ENCODE measurements around the gene FUT6.
A peak's percentile ranks its signal among the peaks of the same experiment; 100 is the strongest.

The FUT6 gene

GRCh38 chr19:5827891-5828660 is 11.4 kb downstream of the FUT6 start:
- peak; percentile 82 for DNase-seq

DNA sequence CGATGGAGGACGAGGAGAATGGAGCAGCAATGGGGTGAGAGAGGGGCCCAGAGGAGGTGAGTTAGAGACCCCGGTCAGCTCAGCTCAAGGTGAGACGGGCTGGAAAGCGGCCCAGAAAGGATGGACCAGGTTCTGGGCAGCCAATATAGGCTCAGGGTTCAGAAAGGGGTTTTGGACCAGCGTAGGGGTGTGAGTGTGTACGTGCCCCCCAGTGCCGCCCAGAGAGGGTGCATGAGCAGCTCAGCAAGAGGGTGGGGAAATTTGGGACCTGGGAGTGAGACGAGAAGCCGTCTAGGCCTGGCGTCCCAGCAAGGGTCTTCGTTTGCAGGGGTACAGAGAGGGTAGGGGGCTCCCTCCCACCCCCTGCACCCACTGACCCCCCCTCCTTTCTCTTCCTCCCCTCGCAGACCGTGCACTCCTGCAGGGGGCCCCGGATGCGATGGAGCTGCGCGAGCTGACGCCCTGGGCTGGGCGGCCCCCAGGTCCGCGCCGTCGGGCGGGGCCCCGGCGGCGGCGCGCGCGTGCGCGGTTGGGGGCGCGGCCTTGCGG is 12.1 kb downstream of the FUT6 start:
- no peak for DNase-seq

DNA sequence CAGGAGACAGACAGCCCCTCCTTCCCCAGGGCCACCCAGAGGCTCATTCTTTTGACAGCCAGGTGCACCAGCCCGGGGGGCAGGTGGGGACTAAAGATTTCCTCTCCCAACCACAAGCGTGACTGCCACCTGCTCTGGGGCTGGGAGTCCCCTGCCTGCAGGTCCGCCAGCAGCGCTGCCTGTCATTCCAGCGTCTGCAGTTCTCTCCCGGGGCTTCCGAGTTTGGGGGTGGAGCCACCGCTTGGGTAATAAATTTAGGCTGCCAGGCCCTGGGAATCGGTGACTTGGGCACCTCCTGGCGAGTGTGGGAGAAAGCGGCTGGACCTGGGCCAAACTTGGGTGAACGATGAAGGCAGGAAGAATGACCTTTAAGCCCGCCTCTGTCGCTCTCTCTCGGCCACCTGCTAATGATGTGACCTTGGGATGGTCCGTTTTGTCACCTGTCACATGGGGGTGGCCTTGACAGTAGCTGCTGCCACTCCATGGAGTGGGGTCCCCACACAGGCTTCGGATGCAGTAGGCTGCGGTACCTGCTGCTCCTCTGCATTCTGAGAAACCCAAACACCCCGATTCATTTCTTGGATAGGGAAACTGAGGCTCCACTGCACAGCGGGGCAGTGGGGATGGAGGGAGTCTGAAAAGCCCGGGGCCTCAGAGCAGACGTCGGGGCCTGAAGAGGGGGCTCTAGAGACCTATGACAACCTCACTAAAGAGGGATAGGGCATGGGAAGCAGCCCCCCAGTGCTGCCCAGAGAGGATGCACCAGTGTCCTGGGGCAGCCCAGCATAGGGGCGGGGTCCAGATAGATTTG is 12.8 kb downstream of the FUT6 start:
- DNase-seq = peak; percentile 96

DNA sequence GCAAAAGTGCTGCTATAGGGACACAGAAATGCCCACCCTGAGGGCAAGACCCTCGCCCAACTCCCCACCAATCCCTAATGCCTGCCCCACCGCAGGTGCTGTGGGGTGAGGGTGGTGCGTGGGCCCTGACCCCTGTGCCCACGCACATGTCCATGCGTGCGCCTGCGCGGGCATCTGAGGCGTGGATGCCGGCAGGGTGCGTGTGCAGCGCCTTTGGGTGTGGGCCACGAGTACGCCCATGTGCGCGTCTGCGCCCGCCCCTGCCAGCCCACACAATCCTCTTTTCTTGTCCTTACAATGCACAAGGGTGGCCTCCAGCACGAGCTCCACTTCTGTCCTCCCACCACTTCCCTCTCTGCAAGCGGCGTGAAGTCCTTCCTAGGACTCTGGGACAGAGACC is 14.3 kb downstream of the FUT6 start:
- no peak for DNase-seq

DNA sequence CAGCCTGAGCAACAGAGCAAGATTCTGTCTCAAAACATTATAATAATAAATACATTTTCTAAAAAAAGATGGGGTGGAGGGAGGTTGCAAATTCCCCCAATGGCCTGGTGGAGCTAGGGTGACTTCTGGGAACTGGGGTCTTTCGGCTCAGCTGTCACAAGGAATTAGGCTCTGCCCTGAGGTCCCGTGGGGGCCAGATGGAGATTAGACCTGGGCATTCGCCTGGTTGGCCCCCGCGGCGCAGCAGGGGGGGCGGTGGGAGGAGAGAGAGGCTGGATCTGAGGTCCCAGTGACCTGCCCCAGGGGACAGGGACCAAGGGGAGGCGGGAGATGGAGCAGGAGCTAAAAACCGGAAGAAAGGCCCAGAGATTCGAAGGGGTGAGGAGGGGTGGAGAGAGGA is 14.8 kb downstream of the FUT6 start:
- DNase-seq = no peak

DNA sequence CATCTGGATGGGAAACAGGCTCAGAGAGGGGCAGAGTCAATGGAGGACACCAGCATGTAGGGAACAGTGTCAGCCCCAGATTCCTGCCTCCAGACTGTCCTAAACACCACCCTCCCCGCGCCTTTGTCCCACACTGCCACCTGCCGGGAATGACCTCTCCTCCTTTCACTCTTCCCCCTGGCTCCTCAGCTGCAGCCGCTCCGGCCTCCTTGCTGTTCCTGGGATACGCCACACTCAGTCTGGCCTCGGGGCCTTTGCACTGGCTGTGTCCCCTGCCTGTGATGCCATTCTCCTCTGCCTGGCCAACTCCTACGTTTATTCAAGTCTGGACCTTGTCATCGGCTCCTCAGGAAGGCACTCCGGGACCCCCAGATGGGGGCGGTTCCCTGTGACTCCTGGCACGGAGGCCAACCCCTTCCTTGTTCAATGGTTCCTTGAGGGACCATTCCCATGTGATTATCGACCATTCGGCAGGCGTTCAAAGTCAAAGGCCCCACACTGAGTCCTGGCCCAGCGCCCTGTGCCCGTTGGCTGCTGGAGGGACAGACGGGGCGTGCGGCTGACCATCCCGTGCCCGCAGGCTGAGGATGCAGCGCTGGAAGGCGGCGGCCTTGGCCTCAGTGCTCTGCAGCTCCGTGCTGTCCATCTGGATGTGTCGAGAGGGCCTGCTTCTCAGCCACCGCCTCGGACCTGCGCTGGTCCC is 15.8 kb downstream of the FUT6 start:
- no peak for DNase-seq

GRCh38 chr19:5822181-5822844 is 17.2 kb downstream of the FUT6 start:
- no peak for DNase-seq

DNA sequence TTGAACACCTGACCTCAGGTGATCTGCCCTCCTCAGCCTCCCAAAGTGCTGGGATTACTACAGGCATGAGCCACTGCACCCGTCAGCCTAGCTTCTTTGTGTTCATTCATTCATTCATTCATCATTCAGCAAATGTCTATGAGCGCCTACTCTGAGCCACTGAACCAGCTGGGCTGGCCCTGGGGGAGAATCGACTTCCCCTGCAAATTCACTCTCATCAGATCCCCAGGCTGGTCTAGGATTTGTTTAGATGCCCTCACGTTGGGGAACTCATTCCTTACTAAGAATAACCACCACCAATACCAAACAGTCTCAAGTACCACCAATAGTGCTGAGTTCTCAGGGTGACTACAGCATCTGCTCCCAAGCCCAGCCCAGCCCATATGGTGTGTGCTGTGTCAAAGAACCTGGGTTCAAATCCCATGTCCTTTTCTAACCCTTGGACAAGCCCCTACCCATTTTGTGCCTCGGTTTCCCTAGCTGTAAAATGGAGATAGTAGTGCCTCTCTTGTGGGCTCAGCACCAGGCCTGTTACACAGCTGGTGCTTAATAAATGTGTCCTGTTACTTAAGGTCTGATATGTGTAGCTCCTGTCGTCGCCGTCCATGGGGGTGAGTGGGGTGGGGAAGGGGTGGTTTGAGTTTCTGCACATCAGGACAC is 17.9 kb downstream of the FUT6 start:
- DNase-seq = no peak

DNA sequence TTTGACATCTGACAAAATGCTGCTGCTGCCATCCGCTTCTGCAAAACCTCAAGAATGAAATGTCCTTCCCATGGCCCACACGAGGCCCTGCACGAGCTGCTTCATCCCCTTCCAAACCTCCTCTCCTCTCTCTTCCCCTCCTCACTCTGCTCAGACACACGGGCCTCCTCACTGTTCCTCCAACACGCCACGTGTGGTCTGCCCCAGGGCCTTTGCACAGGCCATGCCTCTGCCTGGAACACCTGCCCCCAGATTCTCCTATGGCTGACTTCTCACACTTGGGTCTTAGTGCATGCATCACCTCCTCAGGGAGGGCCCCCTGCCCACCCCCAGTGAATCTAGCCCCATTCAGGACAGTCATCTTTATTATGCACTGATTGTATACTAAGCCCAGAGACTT is 18.7 kb downstream of the FUT6 start:
- no peak for DNase-seq

GRCh38 chr19:5818594-5818993 is 20.9 kb downstream of the FUT6 start:
- no peak for DNase-seq

- no peak for DNase-seq
These were observed 22.3 kb downstream of the FUT6 start for GRCh38 chr19:5817218-5817617.

DNA sequence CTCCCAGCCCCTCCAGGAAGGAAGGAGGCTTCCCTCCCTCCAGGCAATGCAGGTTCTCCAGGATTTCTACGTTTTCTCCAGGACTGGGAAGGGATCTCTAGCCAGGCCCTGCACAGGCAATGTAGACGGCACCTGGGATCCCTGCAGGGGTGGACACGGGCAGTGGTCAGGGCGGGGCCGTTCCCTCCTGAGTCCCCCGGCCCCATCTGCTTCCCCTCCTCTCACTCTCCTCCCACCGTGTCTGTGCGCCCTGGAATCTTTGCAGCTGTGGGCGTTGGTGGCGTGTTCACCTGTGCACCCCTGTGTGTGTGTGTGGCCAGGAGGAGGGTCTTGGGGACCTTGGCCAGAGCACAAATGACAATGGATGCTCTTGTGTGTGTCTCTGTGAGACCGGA is 24.7 kb downstream of the FUT6 start:
- no peak for DNase-seq

DNA sequence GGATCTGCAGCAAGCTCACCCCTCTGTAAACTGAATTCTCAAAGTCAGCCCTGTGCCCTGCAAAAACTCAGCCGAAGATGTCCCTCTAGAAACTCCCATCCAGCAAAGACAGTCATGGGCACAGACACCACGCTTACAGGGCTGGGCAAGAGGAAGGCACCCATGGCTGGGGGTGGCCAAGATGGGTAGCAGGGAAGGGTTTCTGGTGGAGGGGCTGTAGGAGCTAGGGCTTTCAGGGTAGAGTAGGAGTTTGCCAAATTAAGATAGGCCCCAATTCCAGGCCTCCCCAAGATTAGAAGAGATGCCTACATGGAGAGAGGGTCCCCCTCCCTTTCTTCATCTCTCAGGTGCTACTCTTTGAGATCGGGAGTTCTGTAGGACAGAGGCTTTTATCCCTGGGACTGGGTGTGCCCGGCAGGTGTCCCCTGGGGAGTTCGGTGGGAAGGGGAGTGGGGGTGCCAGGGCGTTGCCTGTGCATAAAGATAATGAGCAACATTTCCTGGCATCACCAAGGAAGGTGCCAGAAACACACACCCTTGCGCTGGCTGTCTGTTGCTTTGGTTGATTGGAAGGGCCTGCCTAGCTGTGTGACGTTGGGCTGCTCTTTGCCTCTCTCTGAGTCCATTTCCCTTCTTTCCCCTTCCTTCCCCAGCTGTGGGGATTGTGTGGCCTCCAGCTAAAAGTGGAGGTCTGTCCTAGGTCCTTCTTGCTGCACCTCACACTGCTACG is 25.2 kb downstream of the FUT6 start:
- no peak for DNase-seq

DNA sequence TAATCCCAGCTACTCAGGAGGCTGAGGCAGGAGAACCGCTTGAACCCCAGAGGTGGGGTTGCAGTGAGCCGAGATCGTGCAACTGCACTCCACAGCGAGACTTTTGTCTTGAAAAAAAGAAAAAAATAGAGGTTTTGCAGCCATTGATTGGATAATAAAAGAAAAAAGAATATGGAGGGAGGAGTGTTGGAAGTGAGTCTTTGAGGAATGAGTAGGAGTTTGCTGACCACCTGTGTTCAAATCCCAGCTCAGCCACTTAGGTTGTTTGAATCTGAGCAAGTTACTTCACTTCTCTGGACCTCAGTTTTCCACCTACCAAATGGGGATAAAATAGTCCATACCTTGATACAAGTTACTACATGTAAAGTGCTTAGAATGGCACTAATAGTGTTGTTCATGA is 28.4 kb downstream of the FUT6 start:
- DNase-seq = no peak

DNA sequence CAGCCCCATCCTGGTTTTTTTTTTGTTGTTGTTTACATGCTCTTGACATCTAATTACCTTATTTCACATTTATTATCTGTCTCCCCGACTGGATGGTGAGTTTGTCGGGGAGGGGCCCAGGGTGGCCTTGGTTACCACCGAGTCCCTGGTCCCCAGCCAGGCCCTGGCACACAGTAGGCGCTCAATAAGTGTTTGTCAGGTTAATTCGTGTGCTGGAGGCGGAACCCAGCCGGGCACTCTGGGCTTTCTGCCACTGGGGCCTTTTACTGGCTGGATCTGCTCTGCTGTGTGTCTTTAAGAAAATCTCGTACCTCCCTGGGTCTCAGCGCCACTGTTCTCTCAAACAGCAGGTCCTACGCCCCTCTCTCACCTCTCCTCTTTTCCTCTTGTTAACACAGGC is 30.0 kb downstream of the FUT6 start:
- DNase-seq = no peak

DNA sequence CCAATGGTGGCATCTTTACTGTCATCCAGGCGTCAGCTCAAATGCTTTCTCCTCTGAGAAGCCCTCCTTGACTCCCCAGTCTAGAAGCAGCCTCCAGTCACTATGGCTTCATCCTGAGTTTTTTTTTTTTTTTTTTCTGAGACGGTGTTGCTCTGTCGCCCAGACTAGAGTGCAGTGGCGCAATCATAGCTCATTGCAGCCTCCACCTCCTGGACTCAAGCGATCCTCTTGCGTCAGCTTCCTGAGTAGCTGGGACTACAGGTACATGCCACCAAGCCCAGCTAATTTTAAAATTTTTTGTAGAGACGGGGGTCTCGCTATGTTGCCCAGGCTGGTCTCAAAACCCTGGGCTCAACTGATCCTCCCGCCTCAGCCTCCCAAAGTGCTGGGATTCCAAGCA is 30.4 kb downstream of the FUT6 start:
- no peak for DNase-seq

- DNase-seq = no peak
These were observed 31.2 kb downstream of the FUT6 start for GRCh38 chr19:5808120-5808816.

GRCh38 chr19:5806905-5807304 is 32.6 kb downstream of the FUT6 start:
- no peak for DNase-seq

GRCh38 chr19:5806133-5806489 is 33.4 kb downstream of the FUT6 start:
- DNase-seq = no peak

DNA sequence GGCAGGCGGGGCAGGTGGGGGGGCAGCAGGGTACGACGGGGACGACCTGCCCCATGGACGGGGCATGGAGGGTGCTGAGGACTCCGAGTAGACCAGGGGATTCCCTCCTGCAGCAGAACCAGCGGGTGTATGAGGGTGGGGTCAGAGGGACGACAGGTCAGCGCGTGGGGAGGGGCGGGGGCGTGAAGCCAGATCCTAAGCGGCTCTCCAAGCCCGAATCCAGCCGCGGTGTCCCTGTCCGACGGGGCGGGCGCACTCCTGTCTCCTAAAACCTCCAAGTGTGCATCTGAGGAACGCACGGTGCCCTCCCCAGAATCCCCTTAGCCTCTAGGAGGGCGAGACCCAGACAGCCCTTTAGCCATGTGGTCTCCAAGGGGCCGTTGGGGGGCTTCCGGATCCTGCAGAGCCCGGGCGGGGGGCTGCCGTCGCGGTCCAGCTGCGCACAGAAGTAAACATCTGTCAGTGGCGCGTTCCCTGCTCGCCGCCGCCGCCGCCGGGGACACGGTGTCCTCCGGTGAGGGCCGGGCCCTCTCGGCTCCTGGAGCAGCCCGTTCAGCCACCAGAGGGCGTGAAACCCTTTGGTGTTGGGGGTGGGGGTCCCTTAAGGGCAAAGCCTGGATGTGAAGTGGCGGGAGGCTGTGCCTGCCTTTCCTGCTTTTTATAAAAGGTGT is 33.9 kb downstream of the FUT6 start:
- DNase-seq = peak; percentile 51

All from SHP77 treated with DMSO at 0.1 percent for 48 hours (cell line).